ENCODE results near the gene BSN.
A peak's percentile ranks its signal among the peaks of the same experiment; 100 is the strongest.
"Not testable (repeated sequence)": the region's sequence is repeated elsewhere in the genome, so short reads cannot be mapped to it uniquely, and the experiment has no call there.

The BSN gene

GRCh38 chr3:49534581-49535441 is 19.5 kb upstream of the BSN start:
- DNase-seq (ENCODE audit: low read depth) = no peak

GRCh38 chr3:49535971-49536874 is 18.1 kb upstream of the BSN start:
- no peak for DNase-seq (ENCODE audit: low read depth)

- no peak for DNase-seq (ENCODE audit: low read depth)
Observed at GRCh38 chr3:49536875-49537533, 17.3 kb upstream of the BSN start.

GRCh38 chr3:49539659-49540560 is 14.4 kb upstream of the BSN start:
- peak; percentile 85 for DNase-seq (ENCODE audit: low read depth)

GRCh38 chr3:49552087-49552486 is 2.2 kb upstream of the BSN start:
- no peak for DNase-seq (ENCODE audit: low read depth)

- DNase-seq (ENCODE audit: low read depth) = no peak
Observed at GRCh38 chr3:49553324-49553691, 969 bp upstream of the BSN start.

- no peak for DNase-seq (ENCODE audit: low read depth)
Observed at GRCh38 chr3:49554633-49555265, 472 bp downstream of the BSN start.

- no peak for DNase-seq (ENCODE audit: low read depth)
Observed at GRCh38 chr3:49556500-49557275, 2.4 kb downstream of the BSN start.

- no peak for DNase-seq (ENCODE audit: low read depth)
Observed at GRCh38 chr3:49563040-49563578, 8.8 kb downstream of the BSN start.

GRCh38 chr3:49563766-49564165 is 9.5 kb downstream of the BSN start:
- no peak for DNase-seq (ENCODE audit: low read depth)

- no peak for DNase-seq (ENCODE audit: low read depth)
Observed at GRCh38 chr3:49566312-49566711, 12.0 kb downstream of the BSN start.

- DNase-seq (ENCODE audit: low read depth) = no peak
Observed at GRCh38 chr3:49567406-49567805, 13.1 kb downstream of the BSN start.

GRCh38 chr3:49568965-49569364 is 14.7 kb downstream of the BSN start:
- DNase-seq (ENCODE audit: low read depth) = no peak

GRCh38 chr3:49570028-49570654 is 15.9 kb downstream of the BSN start:
- no peak for DNase-seq (ENCODE audit: low read depth)

GRCh38 chr3:49582177-49582576 is 27.9 kb downstream of the BSN start:
- no peak for DNase-seq (ENCODE audit: low read depth)

GRCh38 chr3:49585261-49585755 is 31.0 kb downstream of the BSN start:
- not testable (repeated sequence) for DNase-seq (ENCODE audit: low read depth)

- DNase-seq (ENCODE audit: low read depth) = no peak
Observed at GRCh38 chr3:49591615-49592014, 37.3 kb downstream of the BSN start.

GRCh38 chr3:49593041-49593440 is 38.8 kb downstream of the BSN start:
- DNase-seq (ENCODE audit: low read depth) = no peak

- no peak for DNase-seq (ENCODE audit: low read depth)
Observed at GRCh38 chr3:49600781-49601180, 46.5 kb downstream of the BSN start.
